ENCODE results near the gene ATP11B. TPM values are rescaled to one million over a fixed set of nuclear protein-coding genes. Genes with fewer than 3 reads are reported as not detected.

Gene ATP11B
- 10 to 100 TPM; 68.8 to 68.9 TPM for total RNA-seq

DNA sequence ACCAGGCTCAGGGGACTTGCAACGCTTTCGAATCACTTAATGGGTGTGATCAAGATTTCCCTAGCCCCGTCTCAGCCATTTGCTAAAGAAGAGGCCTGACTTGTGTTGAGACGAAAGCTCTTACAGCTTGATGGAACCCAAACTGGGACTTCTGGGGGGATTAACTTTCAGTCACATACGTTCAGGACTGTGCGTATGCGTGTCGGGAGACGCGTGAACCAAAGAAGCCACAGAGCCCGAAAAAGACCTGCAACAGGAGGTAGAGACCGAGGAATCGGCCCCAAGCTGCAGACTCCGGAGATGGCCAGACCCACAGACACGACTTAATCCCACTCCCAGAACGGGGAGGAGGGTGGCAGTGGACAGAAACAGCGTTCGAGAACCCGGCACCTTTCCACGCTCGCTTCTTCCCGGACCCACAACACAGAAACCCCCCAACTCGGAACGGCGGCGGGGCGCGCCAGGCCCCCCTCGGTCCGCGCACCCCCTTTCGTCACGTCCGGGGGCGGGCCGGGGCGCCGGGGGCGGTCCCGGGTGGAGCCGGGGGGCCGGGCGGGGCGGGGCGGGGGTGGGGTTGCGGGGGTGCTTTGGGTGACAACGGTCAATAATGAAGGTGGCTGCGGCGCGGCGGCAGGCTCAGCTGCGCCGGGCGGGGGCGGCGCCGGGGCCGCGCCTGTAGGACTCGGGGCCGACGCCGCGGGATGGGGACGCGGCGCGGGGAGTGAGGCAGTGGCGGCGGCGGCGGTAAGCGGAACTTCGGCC lies at the start of gene ATP11B:
TSS of gene ATP11B (plus strand) at position 604 of the 762 bp plus-strand sequence. CDS start 256 bp downstream, outside the sequence.
- Histone ChIP-seq H3K27me3 (replicated peaks; ENCODE audit: insufficient read depth) (no peaks in the 10 kb centered on the region), H3K27ac (peak within 1 kb of the TSS; percentile 84 to 91), H3K4me1 (ENCODE audit: control insufficient read depth in 1 of 2, low read depth in 2 of 2) (peaks cover 14 to 21% of the 10 kb centered on the region in 2 donors), H3K4me3 (peak within 1 kb of the TSS; percentile 89), H3K36me3 (no peaks in the 10 kb centered on the region), H3K9me3 (no peaks in the 10 kb centered on the region)
- ATAC-seq (ENCODE audit: insufficient number of reproducible peaks, low FRiP score, low read depth) (peak; percentile 72), DNase-seq (ENCODE audit: low spot score) (peak; percentile 8)
- TF ChIP-seq, protein P1, sequence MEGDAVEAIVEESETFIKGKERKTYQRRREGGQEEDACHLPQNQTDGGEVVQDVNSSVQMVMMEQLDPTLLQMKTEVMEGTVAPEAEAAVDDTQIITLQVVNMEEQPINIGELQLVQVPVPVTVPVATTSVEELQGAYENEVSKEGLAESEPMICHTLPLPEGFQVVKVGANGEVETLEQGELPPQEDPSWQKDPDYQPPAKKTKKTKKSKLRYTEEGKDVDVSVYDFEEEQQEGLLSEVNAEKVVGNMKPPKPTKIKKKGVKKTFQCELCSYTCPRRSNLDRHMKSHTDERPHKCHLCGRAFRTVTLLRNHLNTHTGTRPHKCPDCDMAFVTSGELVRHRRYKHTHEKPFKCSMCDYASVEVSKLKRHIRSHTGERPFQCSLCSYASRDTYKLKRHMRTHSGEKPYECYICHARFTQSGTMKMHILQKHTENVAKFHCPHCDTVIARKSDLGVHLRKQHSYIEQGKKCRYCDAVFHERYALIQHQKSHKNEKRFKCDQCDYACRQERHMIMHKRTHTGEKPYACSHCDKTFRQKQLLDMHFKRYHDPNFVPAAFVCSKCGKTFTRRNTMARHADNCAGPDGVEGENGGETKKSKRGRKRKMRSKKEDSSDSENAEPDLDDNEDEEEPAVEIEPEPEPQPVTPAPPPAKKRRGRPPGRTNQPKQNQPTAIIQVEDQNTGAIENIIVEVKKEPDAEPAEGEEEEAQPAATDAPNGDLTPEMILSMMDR (IDR thresholded peaks at IDR 0.05) = no peak

- DNase-seq (ENCODE audit: low spot score) = no peak
- H3K4me1 ChIP-seq (ENCODE audit: control insufficient read depth in 1 of 2, low read depth in 2 of 2) = no peaks in the 10 kb centered on the region
- H3K27ac ChIP-seq = no peak overlapping the region
- H3K36me3 ChIP-seq = no peaks in the 10 kb centered on the region
- no peak for ATAC-seq (ENCODE audit: insufficient number of reproducible peaks, low FRiP score, low read depth)
- no peaks in the 10 kb centered on the region for H3K27me3 ChIP-seq (replicated peaks; ENCODE audit: insufficient read depth)
- TF ChIP-seq, protein P1 (IDR thresholded peaks at IDR 0.05) = no peak
- no peak overlapping the region for H3K4me3 ChIP-seq
- no peaks in the 10 kb centered on the region for H3K9me3 ChIP-seq
Measured at GRCh38 chr3:182746959-182747358, 46.3 kb upstream of the ATP11B start.

- Histone ChIP-seq H3K27ac (no peak overlapping the region), H3K27me3 (replicated peaks; ENCODE audit: insufficient read depth) (no peaks in the 10 kb centered on the region), H3K9me3 (no peaks in the 10 kb centered on the region), H3K36me3 (no peaks in the 10 kb centered on the region), H3K4me1 (ENCODE audit: control insufficient read depth in 1 of 2, low read depth in 2 of 2) (no peaks in the 10 kb centered on the region), H3K4me3 (no peak overlapping the region)
- ATAC-seq (ENCODE audit: insufficient number of reproducible peaks, low FRiP score, low read depth) (no peak), DNase-seq (ENCODE audit: low spot score) (no peak)
- TF ChIP-seq, protein P1 (IDR thresholded peaks at IDR 0.05) = no peak
Measured at GRCh38 chr3:182755308-182755707, 38.0 kb upstream of the ATP11B start.

- Histone ChIP-seq H3K4me3 (no peak overlapping the region), H3K9me3 (no peaks in the 10 kb centered on the region), H3K27ac (no peak overlapping the region), H3K27me3 (replicated peaks; ENCODE audit: insufficient read depth) (no peaks in the 10 kb centered on the region), H3K36me3 (no peaks in the 10 kb centered on the region), H3K4me1 (ENCODE audit: control insufficient read depth in 1 of 2, low read depth in 2 of 2) (no peaks in the 10 kb centered on the region)
- TF ChIP-seq, protein P1 (IDR thresholded peaks at IDR 0.05) = no peak
- ATAC-seq (ENCODE audit: insufficient number of reproducible peaks, low FRiP score, low read depth) = no peak
- DNase-seq (ENCODE audit: low spot score) = no peak
Measured at GRCh38 chr3:182755712-182756111, 37.6 kb upstream of the ATP11B start.

DNA sequence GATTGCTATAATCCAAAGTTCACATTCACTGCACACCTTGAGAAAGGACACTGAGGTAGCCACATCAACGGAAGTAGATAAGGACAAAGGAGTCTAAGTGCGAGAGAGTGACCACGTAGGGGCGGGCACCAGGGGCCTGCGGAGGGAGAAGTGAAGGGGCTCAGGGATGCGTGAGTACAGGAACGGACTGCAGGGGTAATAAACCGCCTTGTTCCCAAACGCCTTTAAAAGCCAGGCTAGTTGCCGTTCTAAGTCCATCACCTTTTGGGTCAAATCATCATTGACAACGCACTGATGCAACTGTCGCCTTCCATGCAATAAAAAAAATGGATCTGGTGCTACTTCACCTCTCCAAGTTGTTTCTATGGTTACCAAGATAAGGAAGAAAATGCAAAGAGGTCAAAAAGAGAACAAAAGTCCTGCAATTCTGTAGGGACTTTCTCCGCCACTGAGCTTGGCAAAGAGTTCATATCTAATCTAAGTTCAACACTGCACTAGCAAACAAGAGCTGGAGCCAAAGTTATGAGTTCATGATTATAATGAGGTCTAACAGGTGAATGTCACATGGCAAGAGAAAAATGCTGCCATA lies 32.6 kb upstream of the ATP11B start:
- TF ChIP-seq, protein P1 (IDR thresholded peaks at IDR 0.05) = no peak
- no peaks in the 10 kb centered on the region for H3K9me3 ChIP-seq
- DNase-seq (ENCODE audit: low spot score) (no peak), ATAC-seq (ENCODE audit: insufficient number of reproducible peaks, low FRiP score, low read depth) (no peak)
- H3K36me3 ChIP-seq = no peaks in the 10 kb centered on the region
- H3K4me3 ChIP-seq = no peak overlapping the region
- H3K27me3 ChIP-seq (replicated peaks; ENCODE audit: insufficient read depth) = no peaks in the 10 kb centered on the region
- H3K27ac ChIP-seq = no peak overlapping the region
- no peaks in the 10 kb centered on the region for H3K4me1 ChIP-seq (ENCODE audit: control insufficient read depth in 1 of 2, low read depth in 2 of 2)

All from thoracic aorta (tissue), 2 donors.